Breast epithelium (tissue), 4 donors: ENCODE data around the gene VPS18. TPM values are rescaled to one million over a fixed set of nuclear protein-coding genes. Genes with fewer than 3 reads are reported as not detected.
A peak's percentile ranks its signal among the peaks of the same experiment; 100 is the strongest.

Experiments
- DNase-seq, 2 donors: peaks; one replicate each; pipeline ENCODE4 v3.0.0-alpha.2; 2019; ENCODE audit warnings: low spot score in 2 of 2
- H3K27ac ChIP-seq, 2 donors: fragments of 200-600 bp; sonication (generic) in 1 of 2; one replicate each; pipeline ENCODE4 v1.5.1; 2016 to 2019; ENCODE audit warnings: mild to moderate bottlenecking in 1 of 2
- H3K27me3 ChIP-seq, 2 donors: fragments of 200-600 bp; sonication (generic) in 1 of 2; one replicate each; pipeline versions ENCODE4 v1.5.1 to v1.6.0; 2017 to 2019; ENCODE audit warnings: control low read depth in 1 of 2, mild to moderate bottlenecking in 1 of 2
- H3K36me3 ChIP-seq: fragments of 200-600 bp; one replicate; pipeline ENCODE4 v1.5.1; 2019
- H3K4me1 ChIP-seq, 2 donors: fragments of 200-600 bp; sonication (generic); one replicate each; pipeline ENCODE4 v1.5.1; 2016 to 2019; ENCODE audit warnings: control low read depth in 1 of 2
- H3K4me3 ChIP-seq, 3 donors: fragments of 200-600 bp; sonication (generic); 1 replicate in 2 of 3; 2 replicates in 1 of 3; pipeline ENCODE4 v1.5.1; 2016 to 2019; ENCODE audit warnings: mild to moderate bottlenecking in 3 of 3, moderate library complexity in 2 of 3
- H3K9me3 ChIP-seq, 2 donors: fragments of 200-600 bp; sonication (generic) in 1 of 2; one replicate each; pipeline ENCODE4 v1.5.1; 2016 to 2019; ENCODE audit warnings: control low read depth in 1 of 2
- POLR2A ChIP-seq: fragments of 450-650 bp; IDR thresholded peaks from one replicate; pipeline ENCODE4 v1.6.1; 2016; ENCODE audit warnings: antibody characterized with exemption, mild to moderate bottlenecking, moderate library complexity
- POLR2AphosphoS5 ChIP-seq, 3 donors: sonication (generic); formaldehyde crosslinking; IDR thresholded peaks; one replicate each; pipeline ENCODE4 v1.6.1; 2017; ENCODE audit warnings: antibody characterized with exemption in 3 of 3
- intact Hi-C: fragments of 100-400 bp; cut with DNase I; formaldehyde crosslinking; loops from one replicate; pipeline ENCODE4 v1.15.1; 2023; ENCODE audit warnings: low total_unique reads
- total RNA-seq, 3 donors: library from RNA; depleted of rRNA; stranded (reverse); fragments of >200 nt; gene quantifications; one replicate each; pipeline ENCODE4 v1.1.0, GENCODE V29; 2016
- TF ChIP-seq, protein P1 (sequence below), 3 donors: fragments of 450-650 bp; IDR thresholded peaks; one replicate each; pipeline ENCODE4 v1.5.1; 2016 to 2017; ENCODE audit warnings: antibody characterized with exemption in 3 of 3, mild to moderate bottlenecking in 3 of 3, moderate library complexity in 3 of 3

Gene VPS18
- total RNA-seq, 3 donors from 2014 or later, result 23.2 to 25.0 (median 23.9) TPM

DNA sequence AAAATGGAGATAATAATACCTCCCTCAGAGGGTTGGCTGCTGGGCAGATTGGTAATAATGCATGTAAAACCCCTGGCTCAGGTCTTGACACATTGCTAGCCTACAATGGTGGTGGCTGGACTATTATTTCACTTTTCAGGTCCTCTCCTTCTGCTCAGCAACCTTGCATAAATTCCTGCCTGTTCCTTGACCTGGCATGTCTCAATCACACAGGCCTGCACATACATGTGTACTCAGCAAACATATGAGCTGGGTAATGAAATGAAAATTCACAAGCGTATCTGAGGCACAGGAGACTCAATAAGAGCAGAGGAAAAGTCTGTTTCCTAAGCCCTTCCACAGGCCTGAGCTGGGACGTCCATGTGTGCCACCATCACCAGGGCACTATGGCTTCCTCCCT lies 17.4 kb downstream of the VPS18 start:
- Histone ChIP-seq H3K4me3 (no peak overlapping the region), H3K27ac (peak overlapping the region in 1 of 2 donors; percentile 48), H3K4me1 (peaks cover 6 to 15% of the 10 kb centered on the region in 2 donors), H3K36me3 (no peaks in the 10 kb centered on the region), H3K9me3 (no peaks in the 10 kb centered on the region), H3K27me3 (no peaks in the 10 kb centered on the region)
- TF ChIP-seq, protein P1, sequence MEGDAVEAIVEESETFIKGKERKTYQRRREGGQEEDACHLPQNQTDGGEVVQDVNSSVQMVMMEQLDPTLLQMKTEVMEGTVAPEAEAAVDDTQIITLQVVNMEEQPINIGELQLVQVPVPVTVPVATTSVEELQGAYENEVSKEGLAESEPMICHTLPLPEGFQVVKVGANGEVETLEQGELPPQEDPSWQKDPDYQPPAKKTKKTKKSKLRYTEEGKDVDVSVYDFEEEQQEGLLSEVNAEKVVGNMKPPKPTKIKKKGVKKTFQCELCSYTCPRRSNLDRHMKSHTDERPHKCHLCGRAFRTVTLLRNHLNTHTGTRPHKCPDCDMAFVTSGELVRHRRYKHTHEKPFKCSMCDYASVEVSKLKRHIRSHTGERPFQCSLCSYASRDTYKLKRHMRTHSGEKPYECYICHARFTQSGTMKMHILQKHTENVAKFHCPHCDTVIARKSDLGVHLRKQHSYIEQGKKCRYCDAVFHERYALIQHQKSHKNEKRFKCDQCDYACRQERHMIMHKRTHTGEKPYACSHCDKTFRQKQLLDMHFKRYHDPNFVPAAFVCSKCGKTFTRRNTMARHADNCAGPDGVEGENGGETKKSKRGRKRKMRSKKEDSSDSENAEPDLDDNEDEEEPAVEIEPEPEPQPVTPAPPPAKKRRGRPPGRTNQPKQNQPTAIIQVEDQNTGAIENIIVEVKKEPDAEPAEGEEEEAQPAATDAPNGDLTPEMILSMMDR (IDR thresholded peaks at IDR 0.05), result no peak
- TF ChIP-seq POLR2A (no peak), POLR2AphosphoS5 (IDR thresholded peaks at IDR 0.05) (no peak)
- intact Hi-C loops, result no loop called here
- no peak for DNase-seq

DNA sequence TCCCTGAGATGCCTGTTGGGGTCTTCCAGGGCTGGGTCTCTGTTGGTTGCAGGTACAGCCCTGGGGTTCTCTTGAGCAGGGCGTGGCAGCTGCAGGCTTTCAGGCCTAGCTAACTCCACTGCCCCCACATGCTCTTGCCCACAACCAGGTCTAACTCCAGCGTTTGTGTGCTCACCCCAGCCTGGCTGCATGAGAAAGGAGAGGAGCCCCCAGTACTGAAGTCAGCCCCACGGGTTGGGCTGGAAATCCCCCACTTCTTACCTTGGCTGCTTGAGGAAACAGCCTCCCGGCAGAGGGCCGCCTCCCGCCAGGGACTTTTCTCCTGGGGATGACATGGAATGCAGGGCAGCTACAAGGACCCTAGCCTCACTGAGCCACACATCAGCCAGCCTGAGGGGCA lies 18.2 kb downstream of the VPS18 start:
- H3K27ac ChIP-seq, result no peak overlapping the region
- peaks cover 1 to 7% of the 10 kb centered on the region in 2 donors for H3K4me1 ChIP-seq
- no peaks in the 10 kb centered on the region for H3K9me3 ChIP-seq
- no peak for DNase-seq
- TF ChIP-seq POLR2A, result no peak
- TF ChIP-seq, protein P1 (IDR thresholded peaks at IDR 0.05), result no peak
- TF ChIP-seq POLR2AphosphoS5 (IDR thresholded peaks at IDR 0.05), result no peak
- intact Hi-C loops, result no loop called here
- no peaks in the 10 kb centered on the region for H3K27me3 ChIP-seq
- no peak overlapping the region for H3K4me3 ChIP-seq
- no peaks in the 10 kb centered on the region for H3K36me3 ChIP-seq

DNA sequence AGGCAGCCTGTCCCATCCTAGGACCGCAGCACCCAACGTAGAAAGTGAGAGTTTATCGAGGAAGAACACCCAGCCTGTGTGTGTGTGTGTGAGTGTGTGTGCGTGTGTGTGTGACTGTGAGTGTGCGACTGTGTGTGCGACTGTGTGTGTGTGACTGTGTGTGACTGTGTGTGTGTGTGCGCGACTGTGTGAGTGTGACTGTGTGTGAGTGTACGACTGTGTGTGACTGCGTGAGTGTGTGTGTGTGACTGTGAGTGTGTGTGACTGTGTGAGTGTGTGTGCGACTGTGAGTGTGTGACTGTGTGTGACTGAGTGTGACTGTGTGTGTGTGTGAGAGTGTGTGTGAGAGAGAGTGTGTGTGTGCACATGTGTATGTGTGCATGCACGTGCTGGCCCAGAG lies 19.8 kb downstream of the VPS18 start:
- Histone ChIP-seq H3K36me3 (no peaks in the 10 kb centered on the region), H3K27ac (no peak overlapping the region), H3K4me3 (no peak overlapping the region), H3K4me1 (peaks cover 0 to 6% of the 10 kb centered on the region in 2 donors), H3K9me3 (no peaks in the 10 kb centered on the region), H3K27me3 (no peaks in the 10 kb centered on the region)
- intact Hi-C loops, result no loop called here
- TF ChIP-seq POLR2A (no peak), POLR2AphosphoS5 (IDR thresholded peaks at IDR 0.05) (no peak)
- TF ChIP-seq, protein P1 (IDR thresholded peaks at IDR 0.05), result no peak
- no peak for DNase-seq

DNA sequence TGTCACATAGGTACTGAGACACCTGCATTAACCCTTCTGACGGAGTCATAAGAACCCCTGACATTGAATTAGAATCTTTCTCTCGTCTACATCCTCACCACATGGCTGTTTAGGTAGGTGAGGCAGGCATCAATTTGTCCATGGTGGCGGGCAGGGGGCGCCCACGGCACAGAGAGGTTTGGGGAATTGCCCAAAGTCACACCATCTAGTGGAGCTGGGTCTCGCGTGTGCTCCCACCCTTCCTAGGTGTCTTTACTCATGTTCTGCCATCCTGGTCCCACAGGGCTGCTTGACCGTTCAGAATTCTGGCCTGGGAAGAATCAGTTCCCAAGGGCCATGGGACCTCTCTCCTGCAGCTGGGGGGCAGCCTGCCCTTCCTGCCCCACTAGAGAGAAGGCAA lies 20.2 kb downstream of the VPS18 start:
- no peak overlapping the region for H3K4me3 ChIP-seq
- no peaks in the 10 kb centered on the region for H3K9me3 ChIP-seq
- no peak overlapping the region for H3K27ac ChIP-seq
- H3K4me1 ChIP-seq, result peaks cover 0 to 6% of the 10 kb centered on the region in 2 donors
- TF ChIP-seq POLR2AphosphoS5 (IDR thresholded peaks at IDR 0.05), result no peak
- TF ChIP-seq, protein P1 (IDR thresholded peaks at IDR 0.05), result no peak
- TF ChIP-seq POLR2A, result no peak
- H3K36me3 ChIP-seq, result no peaks in the 10 kb centered on the region
- intact Hi-C loops, result no loop called here
- DNase-seq, result no peak
- H3K27me3 ChIP-seq, result no peaks in the 10 kb centered on the region

GRCh38 chr15:40915116-40915661 lies 20.9 kb downstream of the VPS18 start:
- H3K27me3 ChIP-seq, result no peaks in the 10 kb centered on the region
- no peak for DNase-seq
- no peak overlapping the region for H3K27ac ChIP-seq
- H3K4me3 ChIP-seq, result no peak overlapping the region
- TF ChIP-seq, protein P1 (IDR thresholded peaks at IDR 0.05), result no peak
- TF ChIP-seq POLR2A (no peak), POLR2AphosphoS5 (IDR thresholded peaks at IDR 0.05) (no peak)
- intact Hi-C loops, result no loop called here
- H3K4me1 ChIP-seq, result no peaks in the 10 kb centered on the region
- no peaks in the 10 kb centered on the region for H3K36me3 ChIP-seq
- H3K9me3 ChIP-seq, result no peaks in the 10 kb centered on the region
